Fibroblast of lung (primary cell): Measurements from ENCODE around the gene CAMTA1. TPM values are rescaled to one million over a fixed set of nuclear protein-coding genes. Genes with fewer than 3 reads are reported as not detected.
A peak's percentile ranks its signal among the peaks of the same experiment; 100 is the strongest.

Experiments used
- DNase-seq, 2 donors: peaks; one replicate each; pipeline versions ENCODE4 v3.0.0 to v3.0.0-alpha.2; 2010; ENCODE audit warnings: low read depth in 2 of 2
- H2AFZ ChIP-seq: 2 replicates; pipeline ENCODE4 v1.5.1; 2012; ENCODE audit warnings: low read length, control low read depth, inconsistent platforms
- H3K27ac ChIP-seq: 2 replicates; pipeline ENCODE4 v1.5.1; 2011; ENCODE audit warnings: low read length, control low read depth; ENCODE audit not compliant: insufficient read depth
- H3K27me3 ChIP-seq: 2 replicates; pipeline ENCODE4 v1.5.1; 2011; ENCODE audit warnings: mild to moderate bottlenecking, low read length; ENCODE audit not compliant: control insufficient read depth, insufficient read depth
- H3K36me3 ChIP-seq: 2 replicates; pipeline ENCODE4 v1.5.1; 2011; ENCODE audit warnings: low read length; ENCODE audit not compliant: control insufficient read depth, insufficient read depth
- H3K4me1 ChIP-seq: 2 replicates; pipeline ENCODE4 v1.5.1; 2011; ENCODE audit warnings: low read length; ENCODE audit not compliant: control insufficient read depth, insufficient read depth; ENCODE audit errors: extremely low read depth
- H3K4me2 ChIP-seq: 2 replicates; pipeline ENCODE4 v1.5.1; 2011; ENCODE audit warnings: low read length, control low read depth; ENCODE audit not compliant: insufficient read depth; ENCODE audit errors: extremely low read depth
- H3K4me3 ChIP-seq, 4 experiments: fragments of 200-600 bp in 1 of 4; sonication (generic) in 1 of 4; replicated peaks in 1 of 4; 2 replicates each; pipeline ENCODE4 v1.5.1; 2011 to 2016; ENCODE audit warnings: low read length in 4 of 4, low read depth in 3 of 4, mild to moderate bottlenecking in 3 of 4, control low read depth in 2 of 4, inconsistent platforms in 1 of 4, mixed read lengths in 1 of 4; ENCODE audit not compliant: insufficient read depth in 1 of 4; ENCODE audit errors: control extremely low read depth in 1 of 4
- H3K79me2 ChIP-seq: 2 replicates; pipeline ENCODE4 v1.5.1; 2012; ENCODE audit warnings: mild to moderate bottlenecking, low read length, inconsistent platforms; ENCODE audit not compliant: control insufficient read depth, insufficient read depth
- H3K9ac ChIP-seq: 2 replicates; pipeline ENCODE4 v1.5.1; 2011; ENCODE audit warnings: mild to moderate bottlenecking, low read length, control low read depth; ENCODE audit not compliant: insufficient read depth
- H3K9me3 ChIP-seq: 2 replicates; pipeline ENCODE4 v1.5.1; 2012; ENCODE audit warnings: low read depth, low read length; ENCODE audit not compliant: control insufficient read depth, insufficient read depth
- H4K20me1 ChIP-seq: 2 replicates; pipeline ENCODE4 v1.5.1; 2011; ENCODE audit warnings: low read length; ENCODE audit not compliant: control insufficient read depth, insufficient read depth; ENCODE audit errors: extremely low read depth
- CTCF ChIP-seq, 2 donors: IDR thresholded peaks in 1 of 2; conservative IDR thresholded peaks in 1 of 2; 1 replicate in 1 of 2; 2 replicates in 1 of 2; pipeline ENCODE4 v1.5.1; 2011 to 2012; ENCODE audit warnings: low read length in 2 of 2, control low read depth in 1 of 2, inconsistent platforms in 1 of 2, low read depth in 1 of 2, mild to moderate bottlenecking in 1 of 2
- EZH2 ChIP-seq: IDR thresholded peaks from 2 replicates; pipeline ENCODE4 v1.5.1; 2012; ENCODE audit warnings: low read length, control low read depth, mild to moderate bottlenecking; ENCODE audit errors: missing control alignments
- polyA plus RNA-seq, 2 donors: library from polyadenylated mRNA; depleted of rRNA in 1 of 2; stranded (reverse) in 1 of 2; unstranded in 1 of 2; fragments of >200 nt; gene quantifications; 2 replicates each; pipeline ENCODE4 v1.2.1, GENCODE V29; 2011 to 2012; ENCODE audit warnings: missing spikeins in 1 of 2
- total RNA-seq: library from RNA; depleted of rRNA; stranded (reverse); fragments of >200 nt; gene quantifications from 2 replicates; pipeline ENCODE4 v1.2.1, GENCODE V29; 2014

Gene CAMTA1
- total and polyA plus RNA-seq, 2 donors (not counting 1 experiment from before 2014, with no cell fraction given): 47.6 to 86.0 TPM

DNA sequence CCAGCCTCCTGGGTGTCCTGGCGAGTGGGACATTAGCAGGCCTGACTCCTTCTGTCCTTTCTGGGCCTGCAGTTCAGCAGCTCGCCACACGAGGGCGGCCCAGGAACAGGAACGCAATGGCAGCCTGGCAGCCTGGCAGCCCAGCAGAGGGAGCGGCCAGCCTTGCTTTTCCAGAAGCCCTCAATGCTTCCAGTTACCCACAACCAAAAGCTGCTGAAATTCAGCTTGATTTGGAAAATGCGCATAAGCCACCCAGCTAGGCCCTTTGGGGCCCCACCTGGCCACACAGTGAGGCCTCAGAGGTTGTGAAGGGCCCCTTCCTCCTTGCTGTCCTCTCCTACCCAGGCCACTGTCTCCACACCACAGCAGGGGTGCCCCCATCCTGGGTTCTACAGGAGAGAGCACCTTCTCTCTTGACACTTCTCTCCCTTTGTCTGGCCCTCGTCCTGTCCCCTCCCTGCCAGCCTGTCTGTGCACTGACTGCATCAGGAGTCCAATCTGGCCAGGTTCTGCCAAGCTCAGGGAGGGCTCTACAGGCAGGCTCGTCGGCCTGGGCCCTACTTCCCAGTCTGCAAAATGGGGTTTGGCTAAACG is 882.5 kb downstream of the CAMTA1 start:
- Histone ChIP-seq H3K4me3 (no peak overlapping the region), H3K79me2 (no peaks in the 10 kb centered on the region), H4K20me1 (no peaks in the 10 kb centered on the region), H3K9me3 (no peaks in the 10 kb centered on the region), H3K4me2 (no peak overlapping the region), H3K27me3 (no peaks in the 10 kb centered on the region), H3K27ac (no peak overlapping the region), H3K4me1 (no peaks in the 10 kb centered on the region), H3K9ac (peak overlapping the region; percentile 2), H3K36me3 (no peaks in the 10 kb centered on the region), H2AFZ (no peak overlapping the region)
- TF ChIP-seq EZH2 (no peak), CTCF (conservative IDR thresholded peaks at IDR 0.05 in 1 of 2, IDR thresholded peaks at IDR 0.05 in 1 of 2; ENCODE audit: low read depth in 1 of 2, low read length in 2 of 2) (peak; percentile 99 to 100)
- DNase-seq: peak; percentile 70 to 76

DNA sequence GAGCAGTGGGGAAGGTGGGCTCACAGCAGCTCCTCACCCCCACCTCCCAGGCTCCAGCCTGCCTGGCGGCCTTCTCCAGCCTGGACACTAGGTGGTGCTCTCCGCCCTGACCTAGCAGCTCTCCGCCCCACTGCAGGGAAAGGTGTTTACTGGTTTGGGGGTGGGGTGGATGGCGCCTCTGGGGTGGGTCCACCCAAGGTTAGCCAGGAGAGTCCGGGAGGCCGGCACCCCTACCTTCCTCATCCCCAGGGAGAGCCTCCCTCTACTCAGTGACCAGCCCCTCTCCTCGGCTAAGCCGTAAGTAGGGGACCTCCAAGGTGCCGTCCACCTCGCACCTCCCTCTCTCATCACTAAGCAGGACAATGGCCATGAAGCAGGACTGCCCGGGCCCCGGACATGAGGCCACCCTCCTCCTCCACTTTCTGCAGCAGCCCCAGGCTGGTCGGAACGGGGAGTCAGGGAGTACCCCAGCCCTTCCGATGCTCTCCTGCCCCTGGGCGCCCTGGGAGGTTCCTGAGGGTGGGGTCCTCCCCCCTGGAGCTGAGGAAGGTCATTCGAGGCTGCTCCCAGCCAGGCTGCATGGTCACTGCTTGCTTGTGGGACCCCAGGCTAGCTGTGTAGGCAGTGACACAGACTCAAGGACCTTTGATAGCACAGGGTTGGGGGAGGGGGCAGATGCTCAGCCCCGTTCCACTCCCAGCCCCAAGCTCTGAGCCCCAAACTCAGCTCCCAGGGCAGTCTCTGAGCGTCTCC is 884.5 kb downstream of the CAMTA1 start:
- Histone ChIP-seq H3K4me2 (no peak overlapping the region), H3K27me3 (no peaks in the 10 kb centered on the region), H3K27ac (no peak overlapping the region), H3K36me3 (no peaks in the 10 kb centered on the region), H3K4me3 (no peak overlapping the region), H3K4me1 (no peaks in the 10 kb centered on the region), H3K9me3 (no peaks in the 10 kb centered on the region), H3K9ac (no peak overlapping the region), H2AFZ (no peak overlapping the region), H4K20me1 (no peaks in the 10 kb centered on the region), H3K79me2 (no peaks in the 10 kb centered on the region)
- peak; percentile 22 to 38 for DNase-seq
- TF ChIP-seq EZH2 (no peak), CTCF (conservative IDR thresholded peaks at IDR 0.05 in 1 of 2, IDR thresholded peaks at IDR 0.05 in 1 of 2; ENCODE audit: low read depth in 1 of 2, low read length in 2 of 2) (peak; percentile 69 to 78)

DNA sequence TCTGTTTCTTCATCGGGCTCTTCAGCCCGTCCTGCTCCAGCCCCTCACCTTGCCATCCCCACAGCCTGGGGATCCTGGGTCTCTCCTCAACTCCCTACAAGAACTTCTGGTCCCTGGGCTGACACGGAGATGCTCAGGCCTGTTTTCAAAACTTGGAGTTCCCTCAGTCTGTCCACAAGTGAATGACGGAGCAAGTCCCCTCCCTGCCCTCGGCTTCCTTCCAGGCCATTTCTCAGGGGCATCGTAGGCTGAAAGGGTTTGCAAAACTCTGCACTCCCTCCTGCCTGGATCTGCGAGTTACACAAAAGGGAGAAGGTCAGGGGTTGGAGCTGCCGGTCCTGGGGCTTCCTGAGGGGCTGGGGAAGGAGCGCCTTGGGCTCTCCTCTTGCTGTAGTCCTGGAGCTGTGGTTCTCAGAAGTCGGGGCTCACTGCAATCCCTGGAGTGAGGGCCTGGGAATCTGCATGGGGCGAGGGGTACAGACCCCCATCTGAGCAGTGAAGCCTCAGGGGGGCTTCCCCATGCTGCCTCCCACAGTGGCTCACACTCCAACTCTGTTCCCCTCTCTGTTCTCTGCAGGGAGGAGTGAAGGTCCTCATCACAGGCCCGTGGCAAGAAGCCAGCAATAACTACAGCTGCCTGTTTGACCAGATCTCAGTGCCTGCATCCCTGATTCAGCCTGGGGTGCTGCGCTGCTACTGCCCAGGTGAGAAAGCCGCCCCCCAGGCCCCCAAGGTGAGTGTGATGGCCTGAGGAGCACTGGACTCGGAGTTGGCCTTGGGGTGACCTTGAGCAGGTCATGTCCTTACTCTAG is 885.3 kb downstream of the CAMTA1 start:
- Histone ChIP-seq H2AFZ (no peak overlapping the region), H3K27ac (no peak overlapping the region), H3K9me3 (no peaks in the 10 kb centered on the region), H3K9ac (no peak overlapping the region), H3K4me1 (no peaks in the 10 kb centered on the region), H3K79me2 (no peaks in the 10 kb centered on the region), H3K36me3 (no peaks in the 10 kb centered on the region), H3K4me2 (no peak overlapping the region), H3K27me3 (no peaks in the 10 kb centered on the region), H4K20me1 (no peaks in the 10 kb centered on the region), H3K4me3 (no peak overlapping the region)
- TF ChIP-seq CTCF (conservative IDR thresholded peaks at IDR 0.05 in 1 of 2, IDR thresholded peaks at IDR 0.05 in 1 of 2; ENCODE audit: low read depth in 1 of 2, low read length in 2 of 2) (no peak), EZH2 (no peak)
- DNase-seq: no peak
